Measurements from ENCODE around the gene C19orf67. TPM values are rescaled to one million over a fixed set of nuclear protein-coding genes. Genes with fewer than 3 reads are reported as not detected.

C19orf67 gene
- total and polyA plus RNA-seq, 2 of the 13 experiments (the other 11 are each of a cell fraction or from before 2014, with no cell fraction given): 0.11 to 0.32 TPM

- TF ChIP-seq YEATS4 (CRISPR knock-in tag; IDR thresholded peaks at IDR 0.05; ENCODE audit: borderline replicate concordance) (peak; percentile 66; the same call in 1 of the 2 replicates), KMT2A (CRISPR knock-in tag; IDR thresholded peaks at IDR 0.05) (no peak), CREB1 (IDR thresholded peaks at IDR 0.05) (no peak), CREB1 (CRISPR knock-in tag; IDR thresholded peaks at IDR 0.05) (no peak), ZNF777 (CRISPR knock-in tag; IDR thresholded peaks at IDR 0.05) (0 out of 2 replicates have a peak, but pooled peaks have one; percentile 22), NR2F6 (IDR thresholded peaks at IDR 0.05) (peak; percentile 39), NR2F6 (CRISPR knock-in tag; IDR thresholded peaks at IDR 0.05) (peak; percentile 47), SRSF4 (IDR thresholded peaks at IDR 0.05; ENCODE audit: low read depth, low read length, poor library complexity, severe bottlenecking) (no peak), HNRNPLL (IDR thresholded peaks at IDR 0.05; ENCODE audit: low read depth, low read length, poor library complexity, severe bottlenecking) (peak; percentile 54), ZNF160 (CRISPR knock-in tag; IDR thresholded peaks at IDR 0.05) (0 out of 2 replicates have a peak, but pooled peaks have one; percentile 21), JUN (CRISPR knock-in tag; IDR thresholded peaks at IDR 0.05) (no peak), RXRB (CRISPR knock-in tag; IDR thresholded peaks at IDR 0.05; ENCODE audit: borderline replicate concordance) (peak; percentile 6; the same call in 1 of the 2 replicates), ZNF672 (CRISPR knock-in tag; IDR thresholded peaks at IDR 0.05) (no peak), NRL (CRISPR knock-in tag; IDR thresholded peaks at IDR 0.05; ENCODE audit: borderline replicate concordance) (no peak; the same call in 1 of the 2 replicates), SP2 (CRISPR knock-in tag; IDR thresholded peaks at IDR 0.05) (no peak)
Observed at GRCh38 chr19:14091081-14091812, 5.7 kb upstream of the C19orf67 start (continued).
